Amygdala (tissue), 56 donors: Measurements from ENCODE around the gene CABP7.
A peak's percentile ranks its signal among the peaks of the same experiment; 100 is the strongest.

Experiments
- DNase-seq, 56 donors: peaks; one replicate each; lab custom pipeline; 2025; lab: John Stamatoyannopoulos, UW

The CABP7 gene

GRCh38 chr22:29766632-29767170, 46.9 kb downstream of the CABP7 start, which contains the start of gene ZMAT5:
Gene ZMAT5 (minus strand): TSS chr22:29767007. CDS start chr22:29748544, 18,463 bp downstream.
- DNase-seq, result peak in 55 of 56 donors; percentile 37 to 99 (median 90)

- DNase-seq, result peak in 55 of 56 donors; percentile 57 to 99 (median 84)
Measured at GRCh38 chr22:29767171-29768051, 47.6 kb downstream of the CABP7 start, which contains the start of gene UQCR10. Gene UQCR10 (plus strand): TSS chr22:29767369. CDS start chr22:29767399, 30 bp downstream.

GRCh38 chr22:29768052-29768693, 48.4 kb downstream of the CABP7 start:
- DNase-seq, result no peak

GRCh38 chr22:29769723-29770321, 50.0 kb downstream of the CABP7 start:
- no peak for DNase-seq

- peak in 2 of 56 donors; percentile 6 to 13 for DNase-seq
Measured at GRCh38 chr22:29772170-29772641, 52.4 kb downstream of the CABP7 start.

- peak in 1 of 56 donors; percentile 9 for DNase-seq
Measured at GRCh38 chr22:29773233-29773632, 53.4 kb downstream of the CABP7 start.

- no peak for DNase-seq
Measured at GRCh38 chr22:29780220-29780619, 60.4 kb downstream of the CABP7 start.

- peak in 14 of 56 donors; percentile 10 to 50 (median 23) for DNase-seq
Measured at GRCh38 chr22:29780748-29781676, 61.2 kb downstream of the CABP7 start.
